Stomach (tissue), 4 donors: ENCODE results near the gene SLC10A3.

Experiments
- CTCF ChIP-seq, 7 experiments: fragments of 450-650 bp in 4 of 7; fragments of 200-600 bp in 3 of 7; sonication (generic) in 3 of 7; IDR thresholded peaks; one replicate each; pipeline ENCODE4 v1.5.1; 2016 to 2019; ENCODE audit warnings: antibody characterized with exemption in 7 of 7, control low read depth in 2 of 7, mild to moderate bottlenecking in 1 of 7
- EP300 ChIP-seq: sonication (generic); formaldehyde crosslinking; IDR thresholded peaks from one replicate; pipeline ENCODE4 v1.6.1; 2017; ENCODE audit warnings: antibody characterized with exemption
- POLR2A ChIP-seq, 4 donors: fragments of 450-650 bp; IDR thresholded peaks; one replicate each; pipeline ENCODE4 v1.6.1; 2016; ENCODE audit warnings: antibody characterized with exemption in 4 of 4, control low read depth in 2 of 4, mild to moderate bottlenecking in 1 of 4, moderate library complexity in 1 of 4
- POLR2AphosphoS5 ChIP-seq, 3 donors: sonication (generic); formaldehyde crosslinking; IDR thresholded peaks; one replicate each; pipeline ENCODE4 v1.6.1; 2016; ENCODE audit warnings: antibody characterized with exemption in 3 of 3

DNA sequence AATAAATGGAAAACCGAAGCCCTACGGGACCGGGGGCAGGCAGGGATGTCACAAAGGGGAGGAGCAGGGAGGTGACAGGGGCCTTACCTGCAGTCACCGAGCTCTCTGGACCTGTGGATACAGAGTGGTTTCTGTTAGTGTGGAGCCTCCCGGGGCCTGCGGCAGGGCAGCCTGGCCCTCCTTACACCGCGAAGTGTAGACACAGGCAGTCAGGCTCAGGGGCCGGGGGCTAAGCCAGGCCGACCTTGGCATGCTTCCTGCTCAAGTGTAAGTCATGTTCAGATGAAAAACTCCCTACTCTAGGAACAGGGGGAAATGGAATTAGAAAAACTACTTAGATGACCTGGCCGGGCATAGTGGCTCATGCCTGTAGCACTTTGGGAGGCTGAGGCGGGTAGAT, 21.3 kb upstream of the SLC10A3 start:
- no peak for TF ChIP-seq CTCF (IDR thresholded peaks at IDR 0.05)
- TF ChIP-seq POLR2AphosphoS5 (IDR thresholded peaks at IDR 0.05): no peak
- TF ChIP-seq POLR2A (IDR thresholded peaks at IDR 0.05): no peak
- no peak for TF ChIP-seq EP300
